ELR (cell line): Measurements from ENCODE around the gene WDR70.
A peak's percentile ranks its signal among the peaks of the same experiment; 100 is the strongest.
"Not testable (repeated sequence)": the region's sequence is repeated elsewhere in the genome, so short reads cannot be mapped to it uniquely, and the experiment has no call there.

Experiments
- DNase-seq: peaks from one replicate; pipeline ENCODE4 v3.0.0-alpha.2; 2015; ENCODE audit warnings: low read depth

Gene WDR70

DNA sequence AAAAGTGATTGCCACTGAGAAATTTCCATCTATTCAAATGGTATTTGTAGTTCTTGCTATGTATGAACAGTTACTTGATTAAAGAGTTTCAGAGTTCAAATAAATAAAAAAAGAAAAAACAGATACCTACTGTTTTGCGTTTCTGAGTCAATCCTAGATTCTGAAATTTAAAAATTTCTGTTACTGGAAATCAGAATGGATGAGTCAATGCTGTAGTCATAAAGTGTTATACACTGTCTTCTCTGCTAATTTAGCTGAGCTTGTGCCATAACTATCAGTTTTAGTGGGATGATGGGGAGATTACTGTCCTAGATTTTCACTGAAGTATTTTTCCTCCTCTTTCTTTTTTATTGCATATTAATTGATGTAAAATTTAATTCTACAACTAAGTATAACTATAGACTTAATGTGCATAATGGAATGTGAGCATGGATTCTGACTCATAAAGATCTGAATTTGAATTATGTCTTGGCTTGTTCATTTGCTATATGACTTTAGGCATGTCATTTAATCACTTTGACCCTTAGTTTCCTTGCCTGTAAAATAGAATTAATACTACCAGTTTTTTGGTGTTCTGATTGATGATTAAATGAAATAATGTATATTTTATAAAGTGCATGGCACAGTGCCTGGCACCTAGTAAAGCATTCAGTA, 75.4 kb downstream of the WDR70 start:
- DNase-seq: peak; percentile 79

DNA sequence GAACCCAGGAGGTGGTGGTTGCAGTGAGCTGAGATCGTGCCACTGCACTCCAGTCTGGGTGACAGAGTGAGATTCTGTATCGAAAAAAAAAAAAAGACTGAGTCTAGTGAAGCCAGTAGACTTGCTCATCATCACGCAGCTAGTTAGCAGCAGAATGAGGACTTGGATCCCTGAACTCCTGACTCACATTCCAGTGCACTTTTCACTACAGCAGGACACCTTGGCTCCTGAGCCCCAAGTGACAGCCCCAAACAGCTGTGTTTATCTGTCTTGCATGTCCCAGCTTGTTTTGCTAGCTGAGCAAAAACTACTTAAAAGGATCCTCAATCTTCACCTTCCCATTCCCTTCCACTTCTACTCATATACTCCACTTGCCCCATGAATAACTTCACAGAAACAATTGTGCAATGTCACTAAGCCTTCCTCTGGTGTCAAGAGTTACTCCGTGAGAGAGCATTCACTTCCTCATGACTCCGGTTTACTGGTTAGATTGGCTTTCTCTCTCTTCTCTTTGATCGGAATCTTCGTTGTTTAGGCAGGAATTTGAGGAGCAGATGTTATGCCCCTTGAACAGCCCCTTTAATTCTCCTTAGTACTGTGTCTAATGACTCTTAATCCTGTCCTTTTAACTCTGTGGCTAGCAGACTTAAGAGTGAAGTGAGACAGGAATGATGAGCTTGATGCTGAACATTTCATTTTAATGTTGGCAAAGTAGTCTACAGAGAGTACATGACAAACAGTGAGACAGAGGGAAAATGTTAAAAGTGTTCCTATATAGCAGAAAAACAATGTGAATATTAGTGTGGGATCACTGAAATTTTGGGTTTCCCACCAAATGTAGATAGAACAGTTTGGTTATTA, 84.3 kb downstream of the WDR70 start:
- not testable (repeated sequence) for DNase-seq

DNA sequence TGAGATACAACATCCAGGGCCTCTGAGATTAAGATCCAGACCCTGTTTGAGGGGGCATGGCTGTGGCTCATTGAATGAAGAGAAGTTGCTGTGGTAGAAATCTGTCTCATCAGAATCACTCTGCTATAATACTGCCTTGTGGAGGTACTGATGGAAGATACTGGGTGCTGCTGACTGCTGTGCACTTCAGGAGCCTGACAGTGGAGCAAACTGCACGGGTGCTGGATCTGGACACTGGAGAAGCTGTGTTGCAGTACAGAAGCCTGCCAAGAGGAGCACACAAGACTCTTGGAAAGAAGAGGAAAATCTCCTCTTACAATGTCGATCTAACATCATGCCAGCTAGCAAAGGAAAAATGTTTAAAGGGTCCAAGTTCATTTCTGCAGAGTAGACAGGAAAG, 85.5 kb downstream of the WDR70 start:
- DNase-seq: not testable (repeated sequence)

DNA sequence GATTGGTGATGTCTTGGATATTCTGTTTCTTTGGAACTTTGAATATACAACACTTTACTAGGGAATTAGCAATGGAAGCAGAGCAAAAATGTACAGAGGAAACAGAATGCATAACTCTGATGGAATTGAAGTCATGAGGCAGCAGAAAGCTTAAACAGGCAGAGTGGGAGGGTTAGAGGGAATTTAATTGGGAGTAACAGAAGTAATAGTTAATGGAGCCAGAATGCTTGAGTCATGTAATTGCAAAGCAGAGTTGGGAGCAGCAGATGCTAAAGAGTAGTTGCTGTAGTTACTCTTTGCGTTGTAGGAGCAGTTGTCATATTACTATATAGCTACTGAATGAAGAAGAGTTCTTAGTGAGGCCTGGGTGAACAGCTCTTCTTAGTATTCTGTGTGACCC, 90.3 kb downstream of the WDR70 start:
- not testable (repeated sequence) for DNase-seq

DNA sequence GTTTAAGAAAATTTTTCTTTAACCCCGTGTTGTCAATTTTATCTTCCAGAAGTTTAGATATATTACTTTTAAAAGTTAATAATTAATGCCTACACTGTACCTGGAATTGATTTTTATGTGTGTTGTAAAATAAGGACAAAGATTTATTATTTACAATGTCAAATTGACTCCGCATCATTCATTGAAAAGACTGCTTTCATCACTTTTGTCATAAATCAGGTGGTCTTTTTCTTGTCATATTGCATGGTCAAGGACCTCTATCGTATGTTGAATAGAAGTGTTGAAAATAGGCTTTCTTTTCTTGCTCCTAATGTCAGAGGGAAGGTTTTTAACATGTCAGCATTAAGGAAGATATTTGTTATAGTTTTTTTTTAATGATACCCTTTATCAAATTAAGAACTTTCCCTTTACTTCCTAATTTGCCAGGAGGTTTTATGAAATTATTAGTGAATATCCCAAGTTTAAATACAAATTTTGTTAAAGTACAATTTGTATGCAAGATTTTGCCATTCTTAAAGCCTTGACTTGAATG, 92.6 kb downstream of the WDR70 start:
- DNase-seq: no peak

DNA sequence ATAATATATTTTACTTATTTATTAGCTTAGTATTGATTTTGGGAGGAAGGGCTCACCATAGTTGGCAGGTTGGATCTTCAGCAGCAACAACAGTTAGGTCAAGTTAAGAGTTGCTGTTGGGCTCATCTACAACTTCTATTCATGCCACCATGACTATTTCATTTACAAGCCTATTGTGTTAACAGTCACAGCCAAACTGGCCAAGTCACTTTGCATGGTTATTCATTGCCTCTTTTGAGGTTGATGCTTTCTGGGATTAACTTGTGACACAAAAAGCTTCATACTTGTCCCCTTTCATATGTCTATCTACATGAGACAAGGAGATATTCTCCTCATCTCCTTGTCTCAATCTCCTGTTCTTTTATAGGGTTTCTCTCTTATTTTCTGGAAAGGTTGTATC, 98.3 kb downstream of the WDR70 start:
- DNase-seq: no peak

DNA sequence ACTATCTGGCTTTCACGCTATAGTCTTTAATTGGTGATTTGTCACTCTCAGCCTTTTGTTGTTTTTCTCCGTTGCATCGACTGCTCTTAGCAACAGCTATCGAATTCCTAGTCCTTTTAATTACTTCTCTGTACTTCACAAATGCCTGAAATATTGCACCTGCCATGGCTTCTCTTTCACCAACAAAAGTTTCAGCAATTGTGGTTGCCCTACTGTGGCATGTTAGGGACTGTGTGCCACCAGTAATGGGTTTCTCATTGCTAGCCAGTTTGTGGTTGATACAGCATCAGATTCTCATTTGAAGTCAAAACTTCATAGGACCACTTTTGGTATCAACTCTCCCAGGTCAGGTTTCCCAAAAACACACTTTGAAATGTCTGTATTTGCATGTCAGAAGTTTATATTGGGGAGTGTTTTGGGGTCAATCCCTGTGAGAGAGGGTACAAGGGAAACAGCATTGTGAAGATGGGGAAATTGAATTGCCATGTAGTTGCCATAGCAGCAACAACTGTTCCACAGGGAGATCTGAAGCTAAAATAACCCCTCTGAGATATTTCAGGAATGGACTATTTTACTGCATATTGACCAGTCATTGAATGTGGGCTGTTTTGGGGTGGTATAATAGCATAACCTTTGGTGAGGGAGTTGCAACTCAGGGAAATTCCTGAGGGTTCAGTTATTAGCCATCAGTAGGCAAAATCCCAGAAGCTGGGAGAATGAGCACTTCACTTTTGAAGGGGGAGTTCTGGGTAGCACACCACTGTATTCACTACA, 99.2 kb downstream of the WDR70 start:
- DNase-seq: no peak

DNA sequence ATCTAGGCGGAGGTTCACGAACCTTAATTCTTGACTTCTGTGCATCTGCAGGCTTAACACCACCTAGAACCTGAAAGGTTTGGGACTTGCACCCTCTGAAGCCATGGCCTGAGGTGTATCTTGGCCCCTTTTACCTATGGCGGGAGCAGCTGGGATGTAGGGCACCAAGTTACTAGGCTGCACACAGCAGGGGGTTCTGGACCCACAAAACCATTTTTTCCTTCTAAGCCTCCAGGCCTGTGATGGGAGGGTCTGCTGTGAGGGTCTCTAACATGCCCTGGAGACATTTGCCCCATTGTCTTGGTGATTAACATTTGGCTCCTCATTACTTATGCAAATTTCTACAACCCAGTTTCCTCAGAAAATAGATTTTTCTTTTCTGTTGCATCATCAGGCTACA, 102.3 kb downstream of the WDR70 start:
- DNase-seq: not testable (repeated sequence)

DNA sequence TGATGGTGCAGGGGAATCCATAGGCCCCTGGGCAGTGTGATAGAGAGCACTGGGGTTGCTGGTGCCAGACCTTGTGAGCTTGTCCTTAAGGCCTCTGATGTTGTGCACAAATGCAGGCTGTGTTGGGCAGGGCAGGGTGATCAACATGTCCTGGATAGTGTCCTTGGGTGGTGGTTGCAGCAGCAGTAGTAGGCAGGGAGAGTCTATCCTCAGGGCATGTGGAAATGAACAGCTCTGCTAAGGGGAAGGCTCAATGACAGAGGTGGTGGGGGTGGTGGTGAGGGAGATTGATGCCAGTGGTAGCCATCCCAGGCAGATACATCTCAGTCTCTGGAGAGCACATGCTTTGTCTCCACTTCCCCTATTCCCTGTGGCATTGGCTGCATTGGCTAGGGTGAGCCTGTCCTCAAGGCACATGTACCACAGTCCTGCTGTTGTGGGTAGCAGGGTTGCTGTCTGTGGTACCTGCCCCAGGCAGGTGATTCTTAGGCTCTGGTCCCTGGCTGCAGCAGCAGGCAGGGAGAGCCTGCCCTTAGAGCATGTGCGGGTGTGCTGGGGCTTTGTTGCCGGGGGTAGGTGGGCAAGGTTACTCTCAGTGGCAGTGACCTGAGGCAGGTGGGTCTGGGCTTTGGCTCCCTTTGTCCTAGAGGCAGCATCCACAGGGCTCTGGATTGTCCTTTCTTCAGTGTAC, 111.1 kb downstream of the WDR70 start:
- DNase-seq: no peak

DNA sequence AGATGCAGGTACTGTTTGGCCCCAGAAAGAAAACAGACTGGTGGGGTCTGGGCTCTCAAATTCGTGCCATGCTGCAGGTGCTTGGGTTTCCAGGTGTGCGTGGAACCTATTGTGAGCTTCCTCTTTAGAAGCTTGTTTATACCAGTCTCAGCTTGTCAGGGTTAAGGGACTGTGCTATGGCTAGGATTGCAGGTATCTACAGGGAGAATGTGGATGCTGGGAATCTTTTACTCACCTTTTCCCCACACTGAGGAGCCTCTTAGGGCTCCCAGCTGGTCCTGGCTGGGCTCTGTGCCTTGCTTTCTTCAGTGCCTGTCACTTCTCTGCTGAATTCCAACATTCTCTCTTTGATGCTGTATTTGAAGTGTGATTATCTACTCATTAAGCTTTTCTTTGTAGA, 111.8 kb downstream of the WDR70 start:
- no peak for DNase-seq

DNA sequence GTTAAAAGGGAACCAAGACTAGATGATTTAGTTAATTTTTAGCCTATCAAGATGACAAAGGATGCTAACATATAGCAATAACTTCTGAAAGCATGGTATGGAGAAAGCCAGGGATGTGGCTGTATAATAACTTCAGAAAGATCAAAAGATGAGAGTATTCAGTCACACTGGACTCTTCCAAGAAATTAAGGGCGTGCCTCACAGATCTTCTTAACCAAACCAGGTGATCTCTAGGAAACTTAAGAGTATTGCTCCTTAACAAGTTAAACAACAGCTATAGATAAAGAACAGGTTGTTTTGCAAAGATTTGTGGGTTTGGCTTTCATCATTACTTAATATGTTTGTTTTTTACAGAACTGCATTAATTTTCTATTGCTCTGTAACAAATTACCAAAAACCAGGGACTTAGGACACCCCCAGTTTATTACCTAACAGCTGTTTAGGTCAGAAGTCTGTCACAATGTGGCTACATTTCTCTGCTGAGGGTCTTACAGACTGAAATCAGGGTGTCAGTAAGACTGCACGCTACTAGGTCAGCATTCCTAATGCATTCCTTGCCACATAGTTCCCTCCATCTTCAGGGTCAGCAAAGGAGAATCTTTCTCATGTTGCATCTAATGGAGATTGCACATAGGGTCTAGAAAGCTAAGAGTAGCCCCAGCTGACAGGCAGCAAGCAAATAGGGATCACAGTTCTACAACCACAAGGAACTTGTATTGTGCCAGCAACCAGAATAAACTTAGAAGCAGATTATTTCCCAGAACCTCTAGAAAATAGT, 113.8 kb downstream of the WDR70 start:
- no peak for DNase-seq

DNA sequence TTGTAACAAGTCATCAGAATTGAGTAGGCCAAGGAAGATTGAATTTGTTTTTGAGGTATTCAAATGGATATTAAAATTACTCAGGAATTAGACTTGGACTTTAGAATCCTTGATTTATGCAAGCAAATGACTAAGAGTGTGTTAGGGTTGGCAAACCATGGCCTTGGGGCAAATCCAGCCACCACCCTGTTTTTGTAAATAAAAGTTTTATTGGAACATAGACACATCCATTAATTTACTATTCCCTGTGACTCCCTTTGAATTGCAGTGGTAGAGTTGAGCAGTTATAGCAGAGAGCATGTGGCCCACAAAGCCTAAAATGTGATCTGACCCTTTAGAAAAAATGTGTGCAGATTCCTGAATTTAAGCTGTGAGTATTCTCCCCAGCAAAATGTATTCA, 115.6 kb downstream of the WDR70 start:
- peak; percentile 65 for DNase-seq

DNA sequence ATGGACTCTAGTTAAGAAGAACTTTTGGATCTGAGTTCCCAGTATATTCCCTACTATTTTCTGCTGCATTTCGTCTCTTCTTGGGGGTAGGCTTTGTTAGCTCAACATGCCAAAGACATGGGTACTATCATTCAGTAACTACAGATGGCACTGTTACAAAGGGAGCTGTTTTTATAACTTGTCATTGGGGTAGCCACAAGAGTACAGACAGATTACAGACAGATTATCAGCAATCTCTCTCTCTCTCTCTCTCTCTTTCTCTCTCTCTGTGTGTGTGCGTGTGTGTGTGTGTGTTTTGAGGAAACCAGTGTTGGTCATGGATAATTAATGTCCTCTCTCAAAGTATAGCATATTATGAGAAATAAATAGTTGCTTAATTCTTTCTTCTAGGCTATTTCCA, 116.1 kb downstream of the WDR70 start:
- DNase-seq: peak; percentile 61

DNA sequence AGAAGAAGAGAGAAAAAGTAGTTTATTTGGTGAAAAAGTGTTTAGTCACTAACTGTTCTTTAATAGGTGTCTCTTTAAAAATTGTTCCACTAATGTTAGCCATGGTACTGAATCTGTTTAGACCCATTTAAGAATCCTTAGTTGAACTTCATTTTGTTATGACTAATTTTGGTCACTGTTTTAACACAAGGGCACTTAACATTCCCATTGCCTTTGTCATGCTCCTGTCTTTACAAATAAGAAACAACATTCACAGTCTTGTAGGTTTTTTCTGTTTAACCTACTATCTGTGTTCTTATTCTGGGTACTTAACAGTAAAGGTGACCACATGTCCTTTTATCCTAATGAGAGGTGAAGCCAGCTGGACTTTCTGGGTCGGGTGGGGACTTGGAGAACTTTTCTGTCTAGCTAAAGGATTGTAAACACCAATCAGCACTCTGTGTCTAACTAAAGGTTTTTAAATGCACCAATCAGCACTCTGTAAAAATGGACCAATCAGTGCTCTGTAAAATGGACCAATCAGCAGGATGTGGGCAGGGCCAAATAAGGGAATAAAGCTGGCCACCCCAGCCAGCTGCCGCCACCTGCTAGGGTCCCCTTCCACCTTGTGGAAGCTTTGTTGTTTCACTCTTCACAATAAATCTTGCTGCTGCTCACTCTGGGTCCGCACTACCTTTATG, 116.7 kb downstream of the WDR70 start:
- DNase-seq: peak; percentile 85

DNA sequence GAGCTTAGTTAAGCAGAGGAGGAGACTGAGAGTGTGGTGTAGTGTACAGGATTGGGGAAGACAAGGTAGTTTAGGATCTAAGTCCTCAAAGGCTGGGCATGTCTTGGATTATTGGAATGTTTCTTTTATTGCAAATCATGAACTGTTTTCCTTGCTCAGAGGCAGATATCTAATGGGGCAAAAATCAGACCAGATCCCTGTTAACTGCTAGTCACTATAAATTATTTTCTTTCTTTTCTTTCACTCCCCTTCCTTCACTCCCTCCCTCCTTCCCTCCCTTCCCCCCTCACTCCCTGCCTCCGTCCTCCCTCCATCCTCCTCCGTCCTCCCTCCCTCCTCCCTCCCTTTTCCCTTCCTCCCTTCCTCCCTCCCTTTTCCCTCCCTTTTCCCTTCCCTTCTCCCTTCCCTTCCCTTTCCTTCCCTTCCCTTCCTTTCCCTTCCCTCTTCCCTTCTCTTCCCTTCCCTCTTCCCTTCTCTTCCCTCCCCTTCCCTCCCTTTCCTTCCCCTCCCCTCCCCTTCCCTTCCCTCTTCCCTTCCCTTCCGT, 117.9 kb downstream of the WDR70 start:
- no peak for DNase-seq

DNA sequence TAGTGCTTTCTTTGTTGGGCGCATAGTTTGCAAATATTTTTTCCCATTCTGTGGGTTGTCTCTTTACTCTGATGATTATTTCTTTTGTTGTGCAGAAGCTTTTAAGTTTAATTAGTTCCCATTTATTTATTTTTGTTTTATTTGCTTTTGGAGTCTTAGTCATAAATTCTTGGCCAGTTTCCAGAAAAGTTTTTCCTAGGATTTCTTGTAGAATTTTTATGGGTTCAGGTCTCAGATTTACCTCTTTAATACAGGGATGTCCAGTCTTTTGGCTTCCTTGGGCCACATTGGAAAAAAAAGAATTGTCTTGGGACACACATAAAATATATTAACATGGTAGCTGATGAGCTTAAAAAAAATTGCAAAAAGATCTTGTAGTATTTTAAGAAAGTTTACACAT, 122.0 kb downstream of the WDR70 start:
- peak; percentile 46 for DNase-seq

DNA sequence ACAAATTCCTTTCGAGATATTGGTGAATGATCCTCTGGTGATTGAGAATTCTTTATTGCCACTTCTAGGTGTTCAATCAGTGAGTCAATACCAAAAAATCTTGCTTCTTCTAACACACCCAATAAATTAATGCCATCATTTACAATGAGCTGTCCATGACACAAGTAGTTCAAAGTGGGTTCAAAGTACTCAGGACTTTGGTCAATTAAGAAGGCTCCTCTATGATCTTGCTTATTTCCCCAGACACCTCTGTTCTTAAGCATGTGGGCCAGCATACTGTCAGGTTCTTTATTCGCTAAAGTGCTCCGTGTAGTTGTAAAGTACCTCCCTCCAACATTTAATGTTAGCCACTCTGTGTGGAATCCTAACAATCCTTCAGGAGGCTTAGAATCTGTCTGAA, 127.1 kb downstream of the WDR70 start:
- no peak for DNase-seq

DNA sequence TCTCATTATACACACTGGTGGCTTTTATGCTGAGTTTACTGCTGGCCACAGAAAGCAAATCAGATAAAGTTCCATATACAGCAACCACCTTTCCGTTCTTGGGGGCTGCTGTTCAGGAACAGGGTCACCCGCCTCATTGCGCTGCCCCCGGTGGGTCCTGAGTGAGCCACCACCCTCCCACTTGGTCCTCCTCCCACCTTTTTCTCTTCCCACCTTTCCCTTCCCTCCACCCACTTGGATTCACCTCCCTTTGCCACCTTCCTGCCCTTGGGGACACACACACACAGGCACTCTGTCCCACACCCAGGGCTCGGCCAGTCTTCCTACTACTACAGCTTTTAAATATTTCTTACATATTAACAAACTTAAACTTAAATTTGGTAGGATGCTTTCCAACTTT, 127.6 kb downstream of the WDR70 start:
- no peak for DNase-seq

DNA sequence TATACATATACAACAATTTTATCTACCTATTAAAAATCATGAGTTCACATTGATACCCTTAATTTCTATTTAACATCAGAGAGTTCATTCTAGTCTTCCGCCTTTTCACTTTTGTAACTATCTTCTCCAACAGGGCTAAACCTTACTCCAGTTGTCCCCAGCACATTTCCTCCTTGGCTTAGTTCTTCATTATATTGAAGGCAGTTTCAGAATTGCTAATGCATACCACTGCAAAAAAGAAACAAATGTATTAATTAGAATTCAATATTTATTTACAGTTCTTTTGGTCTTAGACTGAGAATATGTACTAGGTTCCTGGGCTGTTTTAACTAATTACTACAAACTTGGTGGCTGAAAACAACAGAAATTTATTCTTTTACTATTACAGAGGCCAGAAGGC, 132.5 kb downstream of the WDR70 start:
- no peak for DNase-seq

DNA sequence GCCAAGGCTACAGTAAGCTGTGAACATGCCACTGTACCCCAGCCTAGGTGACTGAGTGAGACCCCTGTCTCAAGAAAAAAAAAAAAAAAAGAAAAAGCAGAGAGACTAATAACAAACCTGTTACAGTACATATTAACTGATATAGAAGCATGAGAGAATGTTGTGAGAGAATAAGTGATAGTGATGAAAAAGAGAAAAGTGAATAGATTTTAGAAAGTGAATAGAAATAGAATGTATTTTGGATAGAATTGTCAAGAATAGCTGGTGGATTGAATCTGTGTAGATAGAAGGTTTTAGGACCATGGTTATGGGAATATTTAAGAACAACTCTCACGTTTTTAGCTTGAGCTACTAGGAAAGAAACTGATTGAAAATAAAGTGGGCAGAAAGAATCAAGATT, 135.8 kb downstream of the WDR70 start:
- no peak for DNase-seq
